H1 (cell line): ENCODE measurements around the gene SOCS3.

Experiments used
- CTCF ChIP-seq, 3 experiments: IDR thresholded peaks; 1 replicate in 2 of 3; 2 replicates in 1 of 3; pipeline versions ENCODE4 v1.5.1 to v1.6.1; 2011; ENCODE audit warnings: low read length in 3 of 3, mild to moderate bottlenecking in 3 of 3, inconsistent platforms in 2 of 3, low read depth in 1 of 3, moderate library complexity in 1 of 3; ENCODE audit not compliant: insufficient read depth in 1 of 3; ENCODE audit errors: control extremely low read depth in 1 of 3
- EP300 ChIP-seq, 2 experiments: IDR thresholded peaks; 1 replicate in 1 of 2; 2 replicates in 1 of 2; pipeline ENCODE4 v1.6.1; 2011 to 2012; ENCODE audit warnings: low read depth in 2 of 2, low read length in 2 of 2, mild to moderate bottlenecking in 2 of 2, borderline replicate concordance in 1 of 2, inconsistent platforms in 1 of 2, moderate library complexity in 1 of 2
- EZH2 ChIP-seq: fragments of 200-600 bp; sonication (generic); IDR thresholded peaks from 2 replicates; pipeline ENCODE4 v1.7.1; 2012; ENCODE audit warnings: low read depth, mild to moderate bottlenecking, moderate library complexity, low read length, inconsistent platforms; ENCODE audit not compliant: severe bottlenecking
- FOSL1 ChIP-seq: IDR thresholded peaks from 2 replicates; pipeline ENCODE4 v1.6.1; 2011; ENCODE audit warnings: mild to moderate bottlenecking, low read depth, low read length, moderate library complexity; ENCODE audit not compliant: insufficient read depth
- JUN ChIP-seq: IDR thresholded peaks from 2 replicates; pipeline ENCODE4 v1.6.1; 2011; ENCODE audit warnings: low read depth, mild to moderate bottlenecking, improper control_type of control experiment, low read length
- POLR2A ChIP-seq, 2 experiments: IDR thresholded peaks; 1 replicate in 1 of 2; 2 replicates in 1 of 2; pipeline ENCODE4 v1.6.1; 2011; ENCODE audit warnings: low read depth in 2 of 2, low read length in 2 of 2, mild to moderate bottlenecking in 2 of 2; ENCODE audit errors: control extremely low read depth in 1 of 2
- POLR2AphosphoS5 ChIP-seq: IDR thresholded peaks from 2 replicates; pipeline ENCODE4 v1.6.1; 2011; ENCODE audit warnings: low read depth, low read length
- RAD21 ChIP-seq, 2 experiments: IDR thresholded peaks in 1 of 2; conservative IDR thresholded peaks in 1 of 2; 2 replicates each; pipeline ENCODE4 v1.6.1; 2011; ENCODE audit warnings: low read depth in 2 of 2, low read length in 2 of 2, improper control_type of control experiment in 1 of 2, inconsistent platforms in 1 of 2, mild to moderate bottlenecking in 1 of 2, moderate library complexity in 1 of 2
- RNF2 ChIP-seq: fragments of 200-900, 300-1000 bp; sonication (generic); IDR thresholded peaks from 2 replicates; pipeline ENCODE4 v1.7.1; 2016; ENCODE audit warnings: borderline replicate concordance, low read depth, mild to moderate bottlenecking, antibody characterized with exemption, low read length; ENCODE audit not compliant: poor library complexity, severe bottlenecking; ENCODE audit errors: missing control alignments
- SUZ12 ChIP-seq: fragments of 200-600 bp; sonication (generic); IDR thresholded peaks from 2 replicates; pipeline ENCODE4 v1.6.1; 2012; ENCODE audit warnings: mild to moderate bottlenecking, inconsistent platforms, low read length, moderate library complexity, mixed read lengths
- TBP ChIP-seq: IDR thresholded peaks from 2 replicates; pipeline ENCODE4 v1.6.1; 2011; ENCODE audit warnings: low read depth, low read length, improper control_type of control experiment
- TCF12 ChIP-seq: IDR thresholded peaks from 2 replicates; pipeline ENCODE4 v1.6.1; 2011; ENCODE audit warnings: low read depth, mild to moderate bottlenecking, low read length
- TF ChIP-seq, protein P1 (sequence below): IDR thresholded peaks from 2 replicates; pipeline ENCODE4 v1.6.1; 2012; ENCODE audit warnings: low read length, inconsistent platforms
- TF ChIP-seq, protein P2 (sequence below): IDR thresholded peaks from 2 replicates; pipeline ENCODE4 v1.6.1; 2011; ENCODE audit warnings: low read length, improper control_type of control experiment

DNA sequence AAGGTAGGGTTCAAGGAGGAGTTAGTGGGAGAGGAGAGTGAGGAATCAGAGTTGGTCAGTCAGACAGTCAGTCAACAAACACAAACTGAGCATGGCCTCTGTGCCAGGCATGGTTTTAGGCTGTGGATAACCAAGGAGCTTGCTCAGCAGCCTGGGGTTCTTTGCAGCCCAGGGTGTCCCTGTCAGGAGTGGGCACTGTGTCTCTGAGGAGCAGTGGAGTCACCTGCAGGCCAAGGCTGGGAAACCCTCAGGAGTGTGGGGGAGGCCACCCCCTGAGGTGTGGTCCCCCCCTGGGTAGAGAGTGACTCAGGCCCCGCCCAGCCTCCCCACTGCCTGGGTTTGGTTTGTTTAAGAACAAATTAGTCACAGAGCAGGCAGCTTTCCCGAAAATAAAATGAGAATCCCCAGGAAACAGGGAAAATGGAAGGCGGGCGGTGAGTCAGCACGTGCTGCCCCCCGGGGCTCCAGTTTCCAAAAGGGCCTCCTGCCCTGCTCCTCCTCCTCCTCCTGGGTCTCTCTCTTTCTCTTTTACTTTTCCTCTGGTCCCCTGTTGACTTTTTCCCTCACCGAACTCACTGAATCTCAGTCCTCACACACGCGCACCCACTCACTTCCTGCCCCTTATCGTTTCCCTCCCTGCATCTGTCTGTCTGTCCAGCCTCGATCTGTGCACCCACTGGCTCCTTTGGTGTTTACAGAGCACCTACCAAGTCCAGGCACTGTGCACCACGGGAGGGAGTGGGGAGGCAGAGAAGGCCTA lies 44.3 kb downstream of the SOCS3 start:
- TF ChIP-seq POLR2A (IDR thresholded peaks at IDR 0.05; ENCODE audit: control extremely low read depth in 1 of 2, low read depth in 2 of 2, low read length in 2 of 2): no peak
- no peak for TF ChIP-seq RNF2
- no peak for TF ChIP-seq CTCF (IDR thresholded peaks at IDR 0.05; ENCODE audit: control extremely low read depth in 1 of 3, insufficient read depth in 1 of 3, low read depth in 1 of 3, low read length in 3 of 3)
- TF ChIP-seq RAD21 (IDR thresholded peaks at IDR 0.05 in 1 of 2, conservative IDR thresholded peaks at IDR 0.05 in 1 of 2; ENCODE audit: low read depth in 2 of 2, low read length in 2 of 2): no peak
- no peak for TF ChIP-seq SUZ12
- no peak for TF ChIP-seq POLR2AphosphoS5
- TF ChIP-seq, protein P1, sequence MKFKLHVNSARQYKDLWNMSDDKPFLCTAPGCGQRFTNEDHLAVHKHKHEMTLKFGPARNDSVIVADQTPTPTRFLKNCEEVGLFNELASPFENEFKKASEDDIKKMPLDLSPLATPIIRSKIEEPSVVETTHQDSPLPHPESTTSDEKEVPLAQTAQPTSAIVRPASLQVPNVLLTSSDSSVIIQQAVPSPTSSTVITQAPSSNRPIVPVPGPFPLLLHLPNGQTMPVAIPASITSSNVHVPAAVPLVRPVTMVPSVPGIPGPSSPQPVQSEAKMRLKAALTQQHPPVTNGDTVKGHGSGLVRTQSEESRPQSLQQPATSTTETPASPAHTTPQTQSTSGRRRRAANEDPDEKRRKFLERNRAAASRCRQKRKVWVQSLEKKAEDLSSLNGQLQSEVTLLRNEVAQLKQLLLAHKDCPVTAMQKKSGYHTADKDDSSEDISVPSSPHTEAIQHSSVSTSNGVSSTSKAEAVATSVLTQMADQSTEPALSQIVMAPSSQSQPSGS: no peak
- TF ChIP-seq, protein P2, sequence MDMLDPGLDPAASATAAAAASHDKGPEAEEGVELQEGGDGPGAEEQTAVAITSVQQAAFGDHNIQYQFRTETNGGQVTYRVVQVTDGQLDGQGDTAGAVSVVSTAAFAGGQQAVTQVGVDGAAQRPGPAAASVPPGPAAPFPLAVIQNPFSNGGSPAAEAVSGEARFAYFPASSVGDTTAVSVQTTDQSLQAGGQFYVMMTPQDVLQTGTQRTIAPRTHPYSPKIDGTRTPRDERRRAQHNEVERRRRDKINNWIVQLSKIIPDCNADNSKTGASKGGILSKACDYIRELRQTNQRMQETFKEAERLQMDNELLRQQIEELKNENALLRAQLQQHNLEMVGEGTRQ: no peak
- TF ChIP-seq JUN: no peak
- no peak for TF ChIP-seq TCF12
- no peak for TF ChIP-seq TBP
- no peak for TF ChIP-seq EZH2
- TF ChIP-seq EP300 (IDR thresholded peaks at IDR 0.05; ENCODE audit: borderline replicate concordance in 1 of 2, low read depth in 2 of 2, low read length in 2 of 2): no peak
- TF ChIP-seq FOSL1: no peak
